ENCODE measurements around the gene TRIP10.
"Not testable (repeated sequence)": the region's sequence is repeated elsewhere in the genome, so short reads cannot be mapped to it uniquely, and the experiment has no call there.

Gene TRIP10

DNA sequence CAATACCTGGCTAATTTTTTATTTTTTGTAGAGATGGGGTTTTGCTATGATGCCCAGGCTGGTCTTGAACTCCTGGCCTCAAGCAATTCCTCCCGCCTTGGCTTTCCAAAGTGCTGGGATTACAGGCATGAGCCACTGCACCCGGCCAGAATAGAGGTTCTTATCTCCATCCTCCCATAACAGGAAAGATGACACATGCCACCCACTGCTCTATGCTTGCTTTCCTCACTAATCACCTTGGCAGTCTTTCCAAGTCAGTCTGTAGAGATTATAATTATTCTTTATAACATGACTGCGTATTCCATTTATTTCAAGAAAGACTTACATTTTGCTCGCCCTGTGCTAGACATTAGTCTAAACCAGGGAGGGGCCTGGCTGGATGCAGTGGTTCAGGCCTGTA, 39.7 kb downstream of the TRIP10 start:
- Histone ChIP-seq H3K27me3 (ENCODE audit: control insufficient read depth, insufficient read depth, low read length) (no peaks in the 10 kb centered on the region), H3K9ac (ENCODE audit: low read length) (no peak overlapping the region), H3K36me3 (ENCODE audit: control insufficient read depth, insufficient read depth, low read length) (no peaks in the 10 kb centered on the region), H3K9me3 (ENCODE audit: control insufficient read depth, low read length) (no peaks in the 10 kb centered on the region), H3K4me3 (ENCODE audit: low read length) (no peak overlapping the region), H3K4me1 (ENCODE audit: control insufficient read depth, insufficient read depth, low read length) (no peaks in the 10 kb centered on the region)

DNA sequence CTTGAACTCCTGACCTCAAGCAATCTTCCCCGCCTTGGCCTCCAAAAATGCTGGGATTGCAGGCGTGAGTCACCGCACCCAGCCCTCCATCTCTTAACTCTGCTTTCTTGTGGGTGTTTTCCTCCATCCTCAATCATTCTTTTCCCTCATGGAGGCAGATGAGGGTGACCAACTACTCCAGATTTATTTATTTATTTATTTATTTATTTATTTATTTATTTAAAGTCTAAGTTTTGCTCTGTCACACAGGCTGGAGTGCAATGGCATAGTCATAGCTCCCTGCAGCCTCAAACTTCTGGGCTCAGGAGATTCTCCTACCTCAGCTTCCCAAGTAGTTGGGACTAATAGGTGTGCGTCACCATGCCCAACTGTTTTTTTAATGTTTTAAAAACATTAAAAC, 47.9 kb downstream of the TRIP10 start:
- Histone ChIP-seq H3K4me1 (ENCODE audit: control insufficient read depth, insufficient read depth, low read length) (no peaks in the 10 kb centered on the region), H3K36me3 (ENCODE audit: control insufficient read depth, insufficient read depth, low read length) (no peaks in the 10 kb centered on the region), H3K4me3 (ENCODE audit: low read length) (no peak overlapping the region), H3K27me3 (ENCODE audit: control insufficient read depth, insufficient read depth, low read length) (no peaks in the 10 kb centered on the region), H3K9me3 (ENCODE audit: control insufficient read depth, low read length) (no peaks in the 10 kb centered on the region), H3K9ac (ENCODE audit: low read length) (no peak overlapping the region)

DNA sequence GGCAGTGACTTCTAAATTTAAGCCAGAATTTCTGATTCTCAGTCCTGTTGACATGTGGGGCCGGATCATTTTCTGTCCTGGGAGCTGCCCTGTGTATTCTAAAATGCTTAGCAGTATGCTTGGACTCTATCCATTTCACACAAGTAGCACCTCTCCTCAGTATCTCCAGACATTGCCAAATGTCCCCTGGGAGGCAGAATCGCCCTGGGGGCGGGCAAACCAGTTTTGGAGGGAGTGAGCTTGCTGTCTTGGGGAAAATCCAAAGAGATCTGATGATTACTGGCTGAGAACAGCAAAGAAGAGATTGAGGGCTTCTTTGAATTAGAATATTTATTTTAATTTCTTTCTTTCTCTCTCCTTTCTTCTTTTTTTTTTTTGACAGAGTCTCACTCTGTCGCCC, 49.4 kb downstream of the TRIP10 start:
- Histone ChIP-seq H3K4me1 (ENCODE audit: control insufficient read depth, insufficient read depth, low read length) (no peaks in the 10 kb centered on the region), H3K4me3 (ENCODE audit: low read length) (no peak overlapping the region), H3K36me3 (ENCODE audit: control insufficient read depth, insufficient read depth, low read length) (no peaks in the 10 kb centered on the region), H3K27me3 (ENCODE audit: control insufficient read depth, insufficient read depth, low read length) (no peaks in the 10 kb centered on the region), H3K9me3 (ENCODE audit: control insufficient read depth, low read length) (no peaks in the 10 kb centered on the region), H3K9ac (ENCODE audit: low read length) (no peak overlapping the region)

DNA sequence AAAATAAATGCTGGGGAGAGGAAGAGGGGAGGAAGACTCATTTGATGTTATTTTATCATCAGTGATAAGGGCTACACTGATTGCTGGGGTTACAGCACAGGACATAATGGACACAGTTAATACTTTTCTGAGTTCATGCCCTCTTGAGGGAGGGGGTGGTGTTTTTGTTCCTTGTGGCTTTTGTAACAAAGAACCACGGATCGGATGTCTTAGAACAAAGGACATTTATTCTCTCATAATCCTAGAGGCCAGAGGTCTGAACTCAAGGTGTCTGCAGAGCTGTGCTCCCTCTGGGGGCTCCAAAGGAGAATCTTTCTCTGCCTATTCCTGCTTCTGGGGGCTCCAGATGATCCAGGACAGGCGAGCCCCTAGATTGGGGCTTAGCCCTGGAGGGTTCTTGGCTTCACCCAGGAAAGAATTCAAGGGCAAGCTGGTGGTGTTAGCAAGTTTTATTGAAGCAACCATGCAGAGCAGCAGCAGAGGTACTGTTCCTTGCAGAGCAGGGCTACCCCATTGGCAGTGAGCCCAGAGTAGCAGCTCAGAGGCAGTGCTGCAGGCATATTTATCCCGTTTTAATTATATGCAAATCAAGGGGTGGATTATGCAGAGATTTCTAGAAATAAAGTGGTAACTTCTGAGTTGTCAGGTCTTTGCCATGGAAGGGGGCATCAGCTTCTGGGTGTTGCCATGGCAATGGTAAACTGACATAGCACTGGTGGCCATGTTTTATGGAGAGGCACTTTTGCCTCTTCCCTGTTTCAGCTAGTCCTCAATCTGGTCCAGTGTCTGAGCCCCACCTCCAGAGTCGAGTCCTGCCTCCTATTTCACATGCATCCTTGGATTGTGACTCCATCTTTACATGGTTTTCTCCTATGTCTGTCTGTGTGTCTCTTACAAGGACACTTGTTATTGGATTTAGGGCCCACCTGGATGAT, 51.0 kb downstream of the TRIP10 start:
- H3K4me3 ChIP-seq (ENCODE audit: low read length): no peak overlapping the region
- H3K9ac ChIP-seq (ENCODE audit: low read length): no peak overlapping the region
- H3K36me3 ChIP-seq (ENCODE audit: control insufficient read depth, insufficient read depth, low read length): no peaks in the 10 kb centered on the region
- no peaks in the 10 kb centered on the region for H3K4me1 ChIP-seq (ENCODE audit: control insufficient read depth, insufficient read depth, low read length)
- no peaks in the 10 kb centered on the region for H3K27me3 ChIP-seq (ENCODE audit: control insufficient read depth, insufficient read depth, low read length)
- H3K9me3 ChIP-seq (ENCODE audit: control insufficient read depth, low read length): no peaks in the 10 kb centered on the region

DNA sequence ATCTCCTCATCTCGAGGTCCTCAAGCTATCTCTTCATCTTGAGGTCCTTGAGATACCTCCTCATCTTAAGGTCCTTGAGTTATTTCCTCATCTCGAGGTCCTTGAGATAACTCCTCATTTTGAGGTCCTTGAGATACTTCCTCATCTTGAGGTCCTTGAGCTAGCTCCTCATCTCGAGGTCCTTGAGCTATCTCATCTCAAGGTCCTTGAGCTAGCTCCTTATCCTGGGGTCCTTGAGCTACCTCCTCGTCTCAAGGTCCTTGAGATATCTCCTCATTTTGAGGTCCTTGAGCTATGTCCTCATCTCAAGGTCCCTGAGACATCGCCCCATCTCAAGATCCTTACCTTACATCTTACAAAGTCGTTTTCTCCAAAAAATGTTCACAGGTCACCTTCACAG, 51.8 kb downstream of the TRIP10 start:
- Histone ChIP-seq H3K9ac (ENCODE audit: low read length) (no peak overlapping the region), H3K9me3 (ENCODE audit: control insufficient read depth, low read length) (no peaks in the 10 kb centered on the region), H3K4me1 (ENCODE audit: control insufficient read depth, insufficient read depth, low read length) (no peaks in the 10 kb centered on the region)

DNA sequence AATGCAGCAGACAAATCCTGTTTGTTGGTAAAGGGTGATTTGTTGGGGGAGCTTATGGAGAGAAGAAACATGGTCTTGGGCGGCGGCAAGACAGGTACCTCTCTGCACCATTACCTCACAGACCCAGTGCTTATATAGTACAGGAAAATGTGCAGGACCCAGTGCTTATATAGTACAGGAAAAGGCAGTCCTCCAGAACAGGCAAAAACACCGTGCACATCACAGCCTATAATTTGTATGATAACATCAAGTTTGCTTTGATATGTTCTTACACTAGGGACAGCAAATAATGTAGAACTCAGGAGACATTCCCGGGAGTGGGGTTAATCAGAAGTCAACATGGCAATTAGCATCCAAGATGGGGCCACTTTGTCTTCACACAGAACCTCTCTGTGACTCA, 53.9 kb downstream of the TRIP10 start:
- Histone ChIP-seq H3K27me3 (ENCODE audit: control insufficient read depth, insufficient read depth, low read length) (no peaks in the 10 kb centered on the region), H3K4me3 (ENCODE audit: low read length) (no peak overlapping the region), H3K4me1 (ENCODE audit: control insufficient read depth, insufficient read depth, low read length) (no peaks in the 10 kb centered on the region), H3K9me3 (ENCODE audit: control insufficient read depth, low read length) (no peaks in the 10 kb centered on the region), H3K9ac (ENCODE audit: low read length) (no peak overlapping the region), H3K36me3 (ENCODE audit: control insufficient read depth, insufficient read depth, low read length) (no peaks in the 10 kb centered on the region)

More for the DNA sequence above, 51.8 kb downstream of the TRIP10 start:
- Histone ChIP-seq H3K27me3 (ENCODE audit: control insufficient read depth, insufficient read depth, low read length) (no peaks in the 10 kb centered on the region), H3K4me3 (ENCODE audit: low read length) (no peak overlapping the region), H3K36me3 (ENCODE audit: control insufficient read depth, insufficient read depth, low read length) (no peaks in the 10 kb centered on the region)

DNA sequence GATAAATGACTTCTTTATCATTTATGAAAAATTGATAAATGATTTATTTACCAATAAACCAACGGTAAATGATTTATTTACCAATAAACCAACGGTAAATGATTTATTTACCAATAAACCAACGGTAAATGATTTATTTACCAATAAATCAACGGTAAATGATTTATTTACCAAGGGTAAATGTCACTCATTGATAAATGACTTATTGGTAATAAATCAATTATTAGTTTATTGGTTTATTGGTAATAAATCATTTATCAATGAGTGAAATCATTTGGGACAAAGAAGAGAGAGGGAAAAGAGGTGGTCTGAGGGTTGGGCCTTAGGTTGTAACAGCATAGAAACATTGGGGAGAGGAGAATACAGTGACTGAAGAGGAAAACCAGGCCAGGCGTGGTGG, 54.5 kb downstream of the TRIP10 start:
- H3K9ac ChIP-seq (ENCODE audit: low read length): no peak overlapping the region
- H3K36me3 ChIP-seq (ENCODE audit: control insufficient read depth, insufficient read depth, low read length): no peaks in the 10 kb centered on the region
- no peaks in the 10 kb centered on the region for H3K4me1 ChIP-seq (ENCODE audit: control insufficient read depth, insufficient read depth, low read length)
- no peak overlapping the region for H3K4me3 ChIP-seq (ENCODE audit: low read length)
- H3K27me3 ChIP-seq (ENCODE audit: control insufficient read depth, insufficient read depth, low read length): no peaks in the 10 kb centered on the region
- no peaks in the 10 kb centered on the region for H3K9me3 ChIP-seq (ENCODE audit: control insufficient read depth, low read length)

DNA sequence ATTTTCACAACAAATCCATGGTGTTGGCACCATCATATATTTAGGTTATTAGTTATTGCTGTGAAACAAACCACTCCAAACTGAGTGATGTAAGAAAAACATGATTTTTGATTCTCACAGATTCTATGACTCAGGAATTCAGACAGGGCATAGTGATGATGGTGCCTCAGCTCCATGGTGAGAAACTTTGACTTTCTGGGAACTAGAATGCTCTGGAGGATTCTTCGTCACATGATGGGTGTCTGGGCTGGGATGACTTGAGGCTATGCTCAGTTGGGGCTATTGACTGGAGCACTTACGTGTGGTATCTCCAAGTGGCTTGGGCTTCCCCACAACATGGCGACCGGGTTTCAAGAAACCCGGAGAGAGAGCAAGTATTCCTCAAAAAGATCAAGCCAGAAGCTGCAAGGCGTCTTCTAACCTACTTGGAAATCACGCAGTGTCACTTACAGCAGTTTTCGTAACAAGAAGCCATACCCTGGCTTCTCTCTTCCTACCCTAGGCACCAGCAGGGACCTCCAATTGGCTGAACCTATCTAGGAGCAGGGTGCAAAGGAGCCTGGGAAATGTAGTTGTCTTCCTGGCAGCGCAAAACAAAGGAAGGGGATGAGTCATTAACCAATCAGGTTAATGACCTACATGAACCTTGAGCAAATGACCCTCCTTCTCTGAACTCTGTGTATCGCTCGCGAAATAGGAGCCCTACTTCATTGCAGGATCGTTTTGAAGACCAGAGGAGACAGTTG, 55.4 kb downstream of the TRIP10 start:
- Histone ChIP-seq H3K4me1 (ENCODE audit: control insufficient read depth, insufficient read depth, low read length) (no peaks in the 10 kb centered on the region), H3K27me3 (ENCODE audit: control insufficient read depth, insufficient read depth, low read length) (no peaks in the 10 kb centered on the region), H3K4me3 (ENCODE audit: low read length) (no peak overlapping the region), H3K36me3 (ENCODE audit: control insufficient read depth, insufficient read depth, low read length) (no peaks in the 10 kb centered on the region), H3K9ac (ENCODE audit: low read length) (no peak overlapping the region), H3K9me3 (ENCODE audit: control insufficient read depth, low read length) (no peaks in the 10 kb centered on the region)

DNA sequence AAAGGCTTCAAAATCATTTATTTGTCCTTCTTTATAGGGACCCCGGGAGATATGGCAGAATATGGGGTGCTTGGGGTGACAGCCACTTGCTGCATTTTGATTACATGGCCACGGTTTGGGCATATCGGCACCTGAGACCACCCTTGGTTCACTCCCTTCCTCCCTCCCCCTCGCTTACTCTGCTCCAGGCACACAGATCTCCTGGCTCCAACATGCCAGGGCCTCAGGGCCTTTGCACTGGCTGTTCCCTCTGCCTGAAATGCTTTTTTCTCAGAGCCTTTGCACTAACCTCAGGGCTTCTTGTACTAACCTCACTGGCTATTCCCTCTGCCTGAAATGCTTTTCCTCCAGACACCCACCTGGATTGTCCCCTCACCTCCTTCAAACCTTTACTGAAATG, 56.8 kb downstream of the TRIP10 start:
- Histone ChIP-seq H3K36me3 (ENCODE audit: control insufficient read depth, insufficient read depth, low read length) (no peaks in the 10 kb centered on the region), H3K9me3 (ENCODE audit: control insufficient read depth, low read length) (no peaks in the 10 kb centered on the region), H3K4me1 (ENCODE audit: control insufficient read depth, insufficient read depth, low read length) (peaks cover 4% of the 10 kb centered on the region), H3K4me3 (ENCODE audit: low read length) (no peak overlapping the region), H3K9ac (ENCODE audit: low read length) (no peak overlapping the region), H3K27me3 (ENCODE audit: control insufficient read depth, insufficient read depth, low read length) (no peaks in the 10 kb centered on the region)

DNA sequence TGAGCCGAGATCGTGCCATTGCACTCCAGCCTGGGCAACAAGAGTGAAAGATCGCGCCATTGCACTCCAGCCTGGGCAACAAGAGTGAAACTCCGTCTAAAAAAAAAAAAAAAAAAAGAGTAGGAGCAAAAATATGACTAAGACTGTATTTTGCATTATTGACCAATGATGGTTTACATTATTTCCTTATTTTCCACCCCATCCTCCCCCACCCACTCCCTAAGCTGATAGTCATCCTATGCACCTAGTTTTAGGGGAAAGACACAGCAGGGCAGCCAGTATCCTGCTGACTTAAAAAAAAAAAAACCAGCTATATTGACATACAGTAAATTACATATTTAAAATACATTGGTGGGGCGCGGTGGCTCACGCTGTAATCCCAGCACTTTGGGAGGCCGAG, 58.2 kb downstream of the TRIP10 start:
- Histone ChIP-seq H3K4me3 (ENCODE audit: low read length) (no peak overlapping the region), H3K4me1 (ENCODE audit: control insufficient read depth, insufficient read depth, low read length) (peaks cover 10% of the 10 kb centered on the region), H3K9me3 (ENCODE audit: control insufficient read depth, low read length) (no peaks in the 10 kb centered on the region), H3K27me3 (ENCODE audit: control insufficient read depth, insufficient read depth, low read length) (no peaks in the 10 kb centered on the region), H3K9ac (ENCODE audit: low read length) (no peak overlapping the region), H3K36me3 (ENCODE audit: control insufficient read depth, insufficient read depth, low read length) (no peaks in the 10 kb centered on the region)

DNA sequence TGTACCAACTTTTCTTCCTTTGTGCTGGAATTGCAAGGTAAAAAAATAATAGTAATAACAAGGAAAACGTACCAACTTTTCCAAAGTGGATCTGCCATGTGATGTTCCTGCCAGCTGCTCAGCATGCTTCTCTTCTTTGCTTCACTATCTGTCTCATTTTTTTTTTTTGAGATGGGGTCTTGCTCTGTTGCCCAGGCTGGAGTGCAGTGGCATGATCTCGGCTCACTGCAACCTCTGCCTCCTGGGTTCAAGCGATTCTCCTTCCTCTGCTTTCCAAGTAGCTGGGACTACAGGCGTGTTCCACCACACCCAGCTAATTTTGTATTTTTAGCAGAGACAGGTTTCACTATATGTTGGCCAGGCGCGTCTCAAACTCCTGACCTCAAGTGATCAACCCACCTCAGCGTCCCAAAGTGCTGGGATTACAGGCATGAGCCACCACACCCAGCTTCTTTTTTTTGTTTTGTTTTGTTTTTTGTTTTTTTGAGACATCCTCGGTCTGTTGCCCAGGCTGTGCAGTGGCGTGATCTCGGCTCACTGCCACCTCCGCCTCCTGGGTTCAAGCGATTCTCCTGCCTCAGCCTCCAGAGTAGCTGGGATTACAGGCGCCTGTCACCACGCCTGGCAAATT, 60.8 kb downstream of the TRIP10 start:
- H3K27me3 ChIP-seq (ENCODE audit: control insufficient read depth, insufficient read depth, low read length); H3K9ac ChIP-seq (ENCODE audit: low read length); H3K4me1 ChIP-seq (ENCODE audit: control insufficient read depth, insufficient read depth, low read length); H3K9me3 ChIP-seq (ENCODE audit: control insufficient read depth, low read length); H3K4me3 ChIP-seq (ENCODE audit: low read length); H3K36me3 ChIP-seq (ENCODE audit: control insufficient read depth, insufficient read depth, low read length): not testable (repeated sequence)

DNA sequence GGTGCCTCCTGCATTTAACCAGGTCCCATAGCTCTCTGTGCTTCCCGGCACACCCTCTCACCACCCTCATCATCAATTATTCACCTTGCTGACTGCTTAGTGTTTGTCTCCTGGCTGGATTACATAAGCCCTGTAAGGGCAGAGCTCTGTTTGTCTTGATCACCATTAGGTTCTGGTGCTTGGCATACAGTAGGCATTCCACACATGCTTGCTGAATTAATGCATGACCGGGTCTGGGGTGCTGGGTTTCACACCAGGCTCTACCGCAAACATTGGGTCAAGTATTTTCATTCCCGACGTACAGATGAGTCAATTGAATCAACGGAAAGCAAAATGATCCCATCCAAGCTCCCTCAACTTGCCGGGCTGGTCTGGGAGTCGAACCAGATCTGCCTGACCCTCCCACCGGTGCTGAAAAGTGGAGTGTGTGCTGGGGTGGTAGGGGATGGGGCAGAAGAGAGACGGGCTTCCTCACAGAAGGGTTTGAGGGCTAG, 61.6 kb downstream of the TRIP10 start:
- H3K36me3 ChIP-seq (ENCODE audit: control insufficient read depth, insufficient read depth, low read length): no peaks in the 10 kb centered on the region
- peak overlapping the region; percentile 8 for H3K4me3 ChIP-seq (ENCODE audit: low read length)
- H3K27me3 ChIP-seq (ENCODE audit: control insufficient read depth, insufficient read depth, low read length): no peaks in the 10 kb centered on the region
- no peaks in the 10 kb centered on the region for H3K9me3 ChIP-seq (ENCODE audit: control insufficient read depth, low read length)
- H3K9ac ChIP-seq (ENCODE audit: low read length): no peak overlapping the region
- peaks cover 10% of the 10 kb centered on the region for H3K4me1 ChIP-seq (ENCODE audit: control insufficient read depth, insufficient read depth, low read length)

Measured in mucosa of stomach (tissue), 1 donor.